SK-N-MC (cell line): ENCODE results near the gene AQP1.

Experiments
- DNase-seq: peaks from one replicate; pipeline ENCODE4 v3.0.0-alpha.2; 2011; ENCODE audit warnings: low read depth, low spot score
- H3K27ac ChIP-seq: fragments of 200-600 bp; sonication (generic); 2 replicates; pipeline ENCODE4 v1.5.1; 2016; ENCODE audit warnings: mixed run types
- H3K36me3 ChIP-seq: fragments of 200-600 bp; sonication (generic); 2 replicates; pipeline ENCODE4 v1.6.1; 2017; ENCODE audit warnings: antibody characterized with exemption, low read length, mixed read lengths; ENCODE audit not compliant: insufficient read depth
- H3K4me3 ChIP-seq: fragments of 200-600 bp; sonication (generic); 2 replicates; pipeline ENCODE4 v1.5.1; 2016
- H3K9ac ChIP-seq: fragments of 200-600 bp; sonication (generic); 2 replicates; pipeline ENCODE4 v1.8.0; 2017; ENCODE audit warnings: mixed run types, mixed read lengths; ENCODE audit not compliant: insufficient read length
- H3K9me3 ChIP-seq: fragments of 200-600 bp; sonication (generic); 2 replicates; pipeline ENCODE4 v1.6.1; 2017; ENCODE audit warnings: low read depth, mild to moderate bottlenecking, antibody characterized with exemption, low read length, moderate library complexity, mixed read lengths
- EZH2 ChIP-seq: fragments of 200-600 bp; sonication (generic); IDR thresholded peaks from one replicate; pipeline ENCODE4 v1.6.1; 2017; ENCODE audit warnings: antibody characterized with exemption
- FOXP2 ChIP-seq: optimal IDR thresholded peaks from 2 replicates; pipeline ENCODE3; 2011; ENCODE audit warnings: mild to moderate bottlenecking, moderate library complexity; ENCODE audit not compliant: insufficient read depth; ENCODE audit errors: extremely low read length, control extremely low read depth
- POLR2AphosphoS5 ChIP-seq: IDR thresholded peaks from 2 replicates; pipeline ENCODE4 v1.6.1; 2012; ENCODE audit warnings: mild to moderate bottlenecking, low read depth, low read length, borderline replicate concordance

Gene AQP1

DNA sequence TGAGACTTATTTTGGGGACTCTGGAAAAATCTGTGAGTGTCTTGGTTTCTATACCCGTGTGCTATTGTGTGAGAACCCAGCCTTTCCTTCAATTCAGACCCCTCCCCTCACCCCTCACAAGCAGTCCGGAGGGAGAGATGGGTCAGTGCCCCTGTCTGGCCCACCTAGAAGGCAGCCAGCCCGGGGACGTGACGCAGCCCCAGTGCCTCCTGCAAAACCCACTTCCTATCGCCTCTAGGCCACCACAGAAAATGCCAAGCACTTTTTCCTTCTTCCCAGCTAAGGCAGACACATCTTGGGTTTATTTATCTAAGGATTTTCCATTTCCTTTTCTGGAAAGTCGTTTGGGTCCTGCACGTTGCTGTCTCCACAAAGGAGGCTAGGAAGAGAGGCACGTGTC, 11.6 kb upstream of the AQP1 start:
- no peak overlapping the region for H3K4me3 ChIP-seq
- H3K36me3 ChIP-seq: no peaks in the 10 kb centered on the region
- no peak overlapping the region for H3K27ac ChIP-seq
- no peaks in the 10 kb centered on the region for H3K9me3 ChIP-seq
- H3K9ac ChIP-seq: no peak overlapping the region
- DNase-seq: no peak
- TF ChIP-seq POLR2AphosphoS5 (no peak), EZH2 (no peak), FOXP2 (no peak)

DNA sequence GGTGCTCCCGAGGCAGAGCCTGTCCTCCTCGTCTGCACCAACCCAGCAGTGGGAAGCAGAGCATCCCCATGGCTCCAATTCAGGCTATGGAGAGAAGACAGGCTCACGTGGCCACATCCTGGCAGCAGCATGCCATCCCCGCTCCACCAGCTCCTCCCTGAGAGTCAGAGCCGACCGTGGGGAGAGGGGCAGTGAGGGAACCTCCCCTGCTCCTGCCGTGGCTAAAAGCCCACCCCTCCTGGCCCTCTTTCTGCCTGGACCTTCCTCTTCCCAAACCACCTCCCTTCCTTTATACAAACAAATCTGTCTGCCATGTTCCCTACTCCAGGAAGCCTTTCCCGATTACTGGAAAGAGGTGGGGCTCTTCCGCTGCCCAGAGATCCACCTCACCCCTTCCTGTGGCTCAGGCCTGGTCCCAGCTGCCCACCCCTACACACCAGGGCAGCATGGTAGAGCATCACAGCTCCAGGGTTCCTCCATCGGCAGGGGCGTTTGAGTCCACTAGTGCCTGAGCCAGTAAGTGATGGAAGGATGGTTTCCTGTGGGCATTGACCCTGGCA, 10.8 kb upstream of the AQP1 start:
- Histone ChIP-seq H3K9ac (no peak overlapping the region), H3K36me3 (no peaks in the 10 kb centered on the region), H3K4me3 (no peak overlapping the region), H3K27ac (no peak overlapping the region), H3K9me3 (no peaks in the 10 kb centered on the region)
- no peak for DNase-seq
- TF ChIP-seq FOXP2 (no peak), POLR2AphosphoS5 (no peak), EZH2 (no peak)

DNA sequence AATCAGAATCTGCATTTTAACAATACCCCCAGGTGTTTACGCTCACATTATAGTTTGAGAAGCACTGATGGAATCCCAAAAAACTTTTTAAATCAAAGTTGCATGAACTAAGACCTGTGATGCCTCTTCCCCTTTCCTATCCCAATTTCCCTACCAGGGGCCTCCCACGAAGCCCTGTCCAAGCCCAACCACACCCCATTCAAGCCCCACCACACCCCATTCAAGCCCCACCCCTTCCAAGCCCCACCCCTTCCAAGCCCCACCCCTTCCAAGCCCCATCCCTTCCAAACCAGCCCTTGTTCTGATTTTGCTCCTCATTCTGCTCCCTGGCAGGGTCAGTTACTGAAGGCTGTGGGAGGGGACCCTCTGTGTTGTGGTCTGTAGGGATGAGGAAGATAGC, 9.8 kb upstream of the AQP1 start:
- Histone ChIP-seq H3K4me3 (no peak overlapping the region), H3K9ac (no peak overlapping the region), H3K27ac (no peak overlapping the region), H3K9me3 (no peaks in the 10 kb centered on the region), H3K36me3 (no peaks in the 10 kb centered on the region)
- TF ChIP-seq EZH2: no peak
- TF ChIP-seq FOXP2: no peak
- no peak for TF ChIP-seq POLR2AphosphoS5
- no peak for DNase-seq

- Histone ChIP-seq H3K9me3 (no peaks in the 10 kb centered on the region), H3K36me3 (no peaks in the 10 kb centered on the region), H3K9ac (no peak overlapping the region), H3K27ac (no peak overlapping the region), H3K4me3 (no peak overlapping the region)
- DNase-seq: no peak
- TF ChIP-seq POLR2AphosphoS5: no peak
- TF ChIP-seq EZH2: no peak
- no peak for TF ChIP-seq FOXP2
Measured at GRCh38 chr7:30902466-30902865, 9.2 kb upstream of the AQP1 start.

- H3K9ac ChIP-seq: no peak overlapping the region
- no peak overlapping the region for H3K27ac ChIP-seq
- no peaks in the 10 kb centered on the region for H3K9me3 ChIP-seq
- no peak overlapping the region for H3K4me3 ChIP-seq
- no peak for DNase-seq
- TF ChIP-seq POLR2AphosphoS5 (no peak), FOXP2 (no peak), EZH2 (no peak)
- H3K36me3 ChIP-seq: no peaks in the 10 kb centered on the region
Measured at GRCh38 chr7:30903146-30903545, 8.5 kb upstream of the AQP1 start.

GRCh38 chr7:30904561-30904960, 7.1 kb upstream of the AQP1 start:
- TF ChIP-seq EZH2 (no peak), POLR2AphosphoS5 (no peak), FOXP2 (no peak)
- DNase-seq: no peak
- H3K9ac ChIP-seq: no peak overlapping the region
- no peak overlapping the region for H3K4me3 ChIP-seq
- no peak overlapping the region for H3K27ac ChIP-seq
- H3K36me3 ChIP-seq: no peaks in the 10 kb centered on the region
- no peaks in the 10 kb centered on the region for H3K9me3 ChIP-seq

- no peak overlapping the region for H3K4me3 ChIP-seq
- DNase-seq: no peak
- no peak overlapping the region for H3K9ac ChIP-seq
- no peak overlapping the region for H3K27ac ChIP-seq
- TF ChIP-seq POLR2AphosphoS5 (no peak), EZH2 (no peak), FOXP2 (no peak)
- H3K36me3 ChIP-seq: no peaks in the 10 kb centered on the region
- no peaks in the 10 kb centered on the region for H3K9me3 ChIP-seq
Measured at GRCh38 chr7:30905078-30906012, 6.3 kb upstream of the AQP1 start.

DNA sequence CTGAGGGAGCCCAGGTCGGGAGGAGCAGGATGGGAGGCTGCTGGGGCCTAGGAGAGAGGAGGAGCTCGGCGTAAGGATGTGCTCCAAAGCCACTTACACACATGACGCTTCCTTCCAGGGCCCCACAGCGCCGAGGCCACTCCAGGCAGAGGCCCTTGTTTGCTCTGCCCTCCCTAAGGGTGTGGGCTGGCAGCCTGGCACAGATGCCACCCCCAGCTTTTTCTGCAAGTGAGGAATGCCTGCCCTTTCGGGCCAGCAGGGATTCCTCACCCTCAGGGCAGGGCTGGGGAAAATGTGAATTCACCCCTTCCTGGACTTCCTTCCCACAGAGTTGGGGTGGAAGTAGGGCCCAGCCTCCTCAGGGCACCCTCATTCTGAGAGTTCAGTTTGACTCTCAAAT, 5.6 kb upstream of the AQP1 start:
- no peak for DNase-seq
- no peak for TF ChIP-seq EZH2
- TF ChIP-seq POLR2AphosphoS5: no peak
- TF ChIP-seq FOXP2: no peak

More for the DNA sequence above, 5.6 kb upstream of the AQP1 start:
- Histone ChIP-seq H3K4me3 (no peak overlapping the region), H3K9me3 (no peaks in the 10 kb centered on the region), H3K9ac (no peak overlapping the region), H3K36me3 (no peaks in the 10 kb centered on the region), H3K27ac (no peak overlapping the region)
